ENCODE results near the gene BIN1.

Gene BIN1

GRCh38 chr2:127016329-127016728 is 90.6 kb downstream of the BIN1 start:
- DNase-seq: no peak

DNA sequence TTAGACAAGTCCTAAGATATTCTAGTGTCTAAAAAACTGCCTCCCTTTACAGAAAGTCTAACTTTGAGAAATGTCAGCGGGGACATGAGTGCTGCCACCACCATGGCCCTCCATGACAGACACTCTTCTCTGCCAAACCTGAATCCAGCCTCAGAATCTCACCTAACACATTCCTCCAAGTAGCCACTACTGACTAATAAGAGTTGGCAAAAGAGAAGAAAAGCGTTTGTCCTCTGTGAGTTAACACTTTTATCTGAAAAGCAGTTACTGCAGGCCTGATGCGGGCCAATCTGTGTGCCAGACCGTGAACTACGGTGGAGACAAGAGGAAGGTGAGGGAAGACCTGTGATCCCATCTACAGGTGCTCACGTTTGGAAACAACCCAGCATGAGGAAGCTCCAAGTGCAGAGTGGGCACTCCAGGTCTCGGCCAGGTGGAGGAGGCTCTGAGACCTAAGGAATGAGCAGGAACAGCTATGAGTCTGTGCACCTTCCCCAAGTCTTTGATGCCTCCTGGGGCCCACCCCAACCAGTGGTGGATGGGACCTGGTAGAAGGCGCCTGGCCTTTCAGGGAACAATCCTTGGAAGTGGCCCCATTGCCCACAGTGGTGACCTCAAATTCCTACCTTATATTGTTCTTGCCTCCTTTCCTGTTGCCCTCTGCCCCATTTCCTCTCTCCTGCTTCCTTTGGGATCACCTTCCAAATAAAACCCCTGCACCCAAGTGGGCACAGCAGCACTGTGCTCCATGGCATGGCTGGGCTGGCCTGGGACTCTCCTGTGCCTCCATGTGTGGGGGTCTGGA is 91.6 kb downstream of the BIN1 start:
- no peak for DNase-seq

- no peak for DNase-seq
Observed at GRCh38 chr2:127014630-127015029, 92.3 kb downstream of the BIN1 start.

- peak; percentile 43 for DNase-seq
Observed at GRCh38 chr2:127014224-127014623, 92.7 kb downstream of the BIN1 start.

DNA sequence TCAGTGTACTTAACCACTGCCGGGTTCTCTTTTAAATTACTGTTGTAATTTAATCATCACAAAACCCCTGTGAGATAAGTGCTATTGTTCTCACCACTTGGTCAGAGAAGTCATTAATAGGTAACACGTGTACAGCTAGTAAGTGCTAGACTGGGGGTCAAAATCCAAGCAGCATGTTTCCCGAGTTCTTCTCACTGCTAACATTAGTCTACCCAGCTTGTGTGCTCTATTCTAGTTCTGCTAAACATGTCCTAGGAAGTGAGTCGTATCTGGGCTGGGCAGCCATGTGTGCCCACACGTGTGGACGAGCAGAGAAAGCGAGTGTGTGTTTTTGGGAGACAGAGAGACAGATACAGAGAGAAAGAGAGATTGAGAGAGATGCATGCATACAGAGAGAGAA is 94.1 kb downstream of the BIN1 start:
- DNase-seq: no peak

- DNase-seq: peak; percentile 81
Observed at GRCh38 chr2:127012215-127012614, 94.7 kb downstream of the BIN1 start.

DNA sequence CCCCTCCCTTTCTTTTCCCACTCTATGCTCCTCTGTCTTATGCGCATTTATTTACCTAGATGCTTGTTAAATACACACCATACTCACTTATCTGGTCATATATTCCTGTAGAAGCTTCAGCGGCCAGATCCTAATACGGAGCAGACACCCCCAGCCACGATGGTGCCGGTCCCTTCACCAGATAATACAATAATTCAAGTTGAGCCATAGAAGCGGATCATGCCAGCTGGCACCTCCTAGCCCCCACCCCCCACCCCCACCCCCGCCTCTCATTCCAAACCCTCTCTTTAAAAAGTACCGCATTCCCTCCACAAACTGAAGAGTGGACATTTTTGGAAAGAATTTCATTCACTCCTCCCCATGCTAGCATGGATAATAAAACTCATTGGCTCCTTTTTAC is 95.2 kb downstream of the BIN1 start:
- DNase-seq: peak; percentile 91

GRCh38 chr2:127011231-127011661 is 95.7 kb downstream of the BIN1 start:
- DNase-seq: peak; percentile 99

- DNase-seq: no peak
Observed at GRCh38 chr2:127008265-127009015, 98.5 kb downstream of the BIN1 start.

DNA sequence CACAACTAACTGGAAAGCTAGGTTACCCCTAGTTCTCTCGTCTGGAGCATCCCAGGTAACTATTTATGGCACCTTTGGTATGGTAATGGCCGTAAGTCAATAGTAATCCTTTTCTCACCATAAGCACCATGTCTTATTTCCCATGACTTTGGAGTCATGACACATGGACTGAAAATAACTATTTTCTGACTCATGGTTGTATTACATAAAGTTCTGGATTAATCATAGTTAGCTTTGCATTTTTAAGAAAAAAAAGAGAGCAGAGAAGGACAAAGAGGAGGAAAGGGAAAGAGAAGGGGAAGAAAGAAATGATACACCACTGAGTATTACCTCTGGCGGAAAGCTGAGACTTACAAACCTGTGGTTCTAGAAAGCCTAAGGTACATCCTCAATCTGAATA is 99.3 kb downstream of the BIN1 start:
- no peak for DNase-seq

DNA sequence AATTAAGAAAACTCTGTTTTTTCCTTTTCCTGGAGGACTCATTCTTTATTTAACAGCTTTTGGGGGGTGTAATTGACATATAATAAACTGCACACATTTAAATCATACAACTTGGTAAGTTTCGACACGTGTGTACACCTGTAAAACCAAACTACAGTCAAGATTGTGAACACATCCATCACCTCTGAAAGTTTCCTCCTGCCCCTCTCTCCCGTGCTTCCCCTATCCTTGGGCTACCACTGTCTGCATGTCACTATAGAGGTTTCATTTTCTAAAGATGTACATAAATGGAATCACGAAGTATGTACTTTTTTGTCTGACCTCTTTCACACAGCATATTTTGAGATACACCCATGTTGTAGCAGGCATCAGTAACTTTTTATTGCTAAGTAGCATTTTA is 100.0 kb downstream of the BIN1 start:
- no peak for DNase-seq

- peak; percentile 81 for DNase-seq
Observed at GRCh38 chr2:127004893-127005600, 101.9 kb downstream of the BIN1 start.

GRCh38 chr2:127003070-127003800 is 103.7 kb downstream of the BIN1 start:
- DNase-seq: peak; percentile 98

DNA sequence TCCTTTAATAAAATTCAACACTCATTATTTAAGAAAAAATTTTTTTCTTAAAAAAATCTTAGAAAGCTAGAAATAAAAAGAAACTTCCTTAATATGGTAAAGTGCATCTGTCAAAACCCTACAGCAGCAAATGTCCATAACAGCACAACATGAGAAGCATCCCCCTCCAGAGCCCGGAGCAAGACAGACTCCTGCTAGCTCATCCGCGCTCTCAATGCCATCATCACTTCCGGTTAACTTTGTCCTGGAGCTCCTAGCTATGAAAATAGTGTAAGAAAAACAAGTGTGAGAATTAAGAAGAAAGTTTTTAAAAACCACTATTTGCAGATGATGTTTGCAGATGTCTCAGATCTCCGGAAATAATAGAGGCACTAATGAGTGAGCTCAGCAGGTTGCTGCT is 105.2 kb downstream of the BIN1 start:
- peak; percentile 35 for DNase-seq

- DNase-seq: peak; percentile 69
Observed at GRCh38 chr2:127000937-127001336, 106.0 kb downstream of the BIN1 start.

DNA sequence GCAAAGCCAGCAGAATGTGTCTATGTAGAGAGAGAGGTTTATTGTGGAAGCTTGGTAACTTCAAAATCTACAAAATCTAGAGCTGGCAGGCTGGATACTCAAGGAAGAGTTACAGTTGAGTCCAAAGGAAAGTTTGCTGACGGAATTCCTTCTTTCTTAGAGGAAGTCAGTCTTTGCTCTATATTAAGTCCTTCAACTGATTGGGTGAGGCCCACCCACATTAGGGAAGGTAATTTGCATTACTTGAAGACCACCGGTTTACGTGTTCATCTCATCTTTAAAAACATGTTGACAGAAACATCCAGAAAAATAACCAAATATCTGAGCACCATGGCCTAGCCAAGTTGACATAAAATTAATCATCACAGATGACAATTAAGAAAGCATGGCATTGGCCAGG is 106.8 kb downstream of the BIN1 start:
- DNase-seq: no peak

- no peak for DNase-seq
Observed at GRCh38 chr2:126999106-126999756, 107.7 kb downstream of the BIN1 start.

DNA sequence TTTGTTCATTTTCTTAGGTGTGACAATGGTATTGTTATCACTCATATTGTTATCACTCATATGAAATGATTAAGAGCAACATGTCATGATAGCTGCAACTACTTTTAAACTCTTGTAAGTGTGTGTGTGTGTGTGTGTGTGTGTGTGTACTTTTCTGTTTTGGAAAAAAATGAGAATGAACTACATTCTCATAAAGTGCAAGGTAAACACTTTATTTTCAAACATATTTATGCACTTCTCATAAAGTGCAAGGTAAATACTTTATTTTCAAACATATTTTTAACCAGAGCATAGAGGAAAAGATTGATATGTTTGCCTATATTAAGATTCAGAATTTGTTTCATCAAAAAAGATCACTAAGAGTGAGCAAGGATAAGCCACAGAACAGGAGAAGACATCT is 108.5 kb downstream of the BIN1 start:
- DNase-seq: no peak

All from NCI-H82 (cell line).